GM18858 (cell line): ENCODE data around the gene DAPK1.

Experiments
- ATAC-seq: cut with Tn5 transposase; IDR thresholded peaks from one replicate; pipeline ENCODE4 v1.9.1; 2021; ENCODE audit not compliant: unreplicated experiment

DAPK1 gene

DNA sequence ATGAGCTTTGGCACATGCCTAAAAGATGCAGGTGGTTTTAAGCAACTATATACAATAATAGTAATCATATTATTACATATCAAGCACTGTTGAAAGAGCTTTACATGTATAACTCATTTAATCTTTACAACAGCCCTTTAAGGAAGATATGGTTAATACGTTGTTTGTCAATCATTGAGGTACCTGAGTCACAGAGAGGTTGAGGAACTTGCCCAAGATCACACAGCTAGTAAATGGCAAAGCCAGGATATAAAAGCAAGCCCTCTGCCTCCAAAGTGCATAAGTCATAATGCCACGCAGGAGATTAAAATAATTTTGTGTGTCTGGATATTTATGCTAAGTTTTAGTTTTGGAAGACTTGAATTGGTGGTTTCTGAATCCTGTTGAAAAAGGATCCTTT lies 90.2 kb downstream of the DAPK1 start:
- ATAC-seq: no peak

GRCh38 chr9:87588339-87588738 lies 90.7 kb downstream of the DAPK1 start:
- ATAC-seq: no peak

GRCh38 chr9:87590996-87591395 lies 93.3 kb downstream of the DAPK1 start:
- no peak for ATAC-seq

GRCh38 chr9:87592554-87593358 lies 95.1 kb downstream of the DAPK1 start:
- no peak for ATAC-seq

DNA sequence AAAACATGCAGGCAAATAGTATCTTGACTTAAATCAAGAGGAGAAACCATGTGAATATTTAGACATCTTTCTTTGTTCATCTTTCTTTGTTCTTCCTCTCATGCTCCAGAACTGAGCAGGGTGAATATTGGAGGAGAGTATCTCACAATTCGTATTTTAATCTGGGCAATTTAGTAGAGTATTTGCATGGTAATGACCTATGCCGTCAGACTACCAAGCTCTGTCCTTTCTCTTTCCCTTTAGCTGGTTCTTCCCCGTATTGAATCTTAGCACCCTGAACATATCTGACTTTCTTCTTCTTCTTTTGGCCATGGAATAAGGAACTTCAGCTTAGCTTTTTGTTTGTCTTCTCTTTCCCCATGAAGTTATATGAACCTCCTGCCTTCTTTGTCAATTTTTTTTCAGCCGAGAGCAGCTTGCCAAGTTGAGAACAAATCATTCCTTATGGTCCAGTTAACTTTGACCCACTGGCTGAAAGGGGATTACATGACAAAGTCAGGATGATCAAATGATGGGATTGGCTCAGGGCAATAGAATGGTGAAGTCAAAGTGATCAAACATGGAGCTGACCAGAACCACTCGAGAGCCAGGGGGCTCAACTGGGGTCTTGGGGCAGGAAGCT lies 95.8 kb downstream of the DAPK1 start:
- ATAC-seq: no peak

- no peak for ATAC-seq
These were observed 96.5 kb downstream of the DAPK1 start for GRCh38 chr9:87594194-87594593.

GRCh38 chr9:87594662-87595061 lies 97.0 kb downstream of the DAPK1 start:
- ATAC-seq: no peak

DNA sequence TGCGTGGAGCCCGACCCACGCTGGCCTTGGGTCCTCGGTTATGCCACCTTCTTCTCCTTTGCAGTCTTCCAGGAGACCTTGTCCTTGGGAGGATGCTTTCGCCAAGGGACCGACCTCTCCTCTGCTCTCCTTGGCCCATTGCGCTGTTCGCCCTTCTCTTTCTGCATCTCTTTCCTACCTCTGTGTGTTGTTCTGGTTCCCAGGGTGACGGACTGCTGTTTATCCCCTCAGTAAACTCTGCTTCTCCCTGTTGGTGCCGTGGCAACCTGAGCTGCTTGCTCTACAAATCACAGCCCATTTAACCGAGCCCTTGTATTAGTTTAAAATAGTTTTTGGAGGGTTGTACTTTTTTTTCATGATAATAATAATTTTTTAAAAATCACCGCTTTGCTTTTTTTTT lies 97.9 kb downstream of the DAPK1 start:
- ATAC-seq: no peak

DNA sequence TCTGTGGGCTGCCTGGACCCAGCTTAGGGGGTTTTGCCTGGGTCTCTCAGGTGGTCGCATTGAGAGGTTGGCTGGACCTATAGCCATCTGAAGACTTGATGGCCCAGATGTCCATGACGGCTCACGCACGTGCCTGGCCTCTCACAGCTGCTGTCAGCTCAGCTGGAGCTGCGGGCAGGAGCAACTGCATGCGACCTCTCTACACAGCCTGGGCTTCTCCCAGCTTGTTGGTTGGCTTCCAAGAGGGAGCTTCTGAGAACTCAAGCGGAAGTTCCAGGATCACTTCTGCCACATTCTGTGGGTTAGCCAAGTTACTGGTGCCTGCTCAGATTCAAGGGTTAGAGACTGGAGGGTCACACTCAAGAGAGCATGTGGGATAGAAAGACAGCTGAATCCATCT lies 99.2 kb downstream of the DAPK1 start:
- no peak for ATAC-seq

DNA sequence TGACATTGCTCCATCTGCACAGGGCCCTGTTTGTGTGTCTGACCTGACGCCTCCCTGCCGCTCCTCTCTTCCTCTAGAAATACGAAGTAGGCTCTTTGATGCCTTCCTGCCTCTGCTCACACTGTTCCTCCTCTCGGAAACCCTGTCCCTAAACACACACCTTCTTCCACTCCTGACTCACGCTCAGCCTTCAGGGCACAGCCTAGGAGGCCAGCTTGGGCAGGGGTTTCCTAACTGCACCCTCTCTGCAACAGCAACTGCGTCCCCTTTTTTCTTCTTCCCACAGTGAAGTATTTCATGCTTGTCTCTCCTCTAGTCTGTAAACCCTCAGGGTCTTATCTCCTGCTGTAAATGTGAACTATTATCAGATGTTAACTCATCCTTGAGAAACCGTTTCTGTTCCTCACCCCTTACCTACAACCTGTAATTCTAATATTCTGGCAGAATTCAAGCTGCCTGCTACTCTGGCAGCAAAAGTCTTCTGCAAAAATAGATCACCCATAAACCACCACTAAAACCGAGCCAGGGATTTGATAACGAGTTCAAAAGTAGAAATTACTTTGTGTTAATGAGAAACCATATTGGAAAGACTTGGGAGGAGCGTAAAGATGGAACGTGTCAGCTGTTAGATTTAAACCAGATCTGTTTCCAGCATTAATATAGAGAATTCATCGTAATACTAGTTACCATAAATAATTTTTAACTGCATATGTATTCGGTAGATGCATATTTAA lies 100.2 kb downstream of the DAPK1 start:
- no peak for ATAC-seq

- ATAC-seq: no peak
These were observed 102.4 kb downstream of the DAPK1 start for GRCh38 chr9:87599901-87600610.

GRCh38 chr9:87601176-87601575 lies 103.5 kb downstream of the DAPK1 start:
- ATAC-seq: no peak

DNA sequence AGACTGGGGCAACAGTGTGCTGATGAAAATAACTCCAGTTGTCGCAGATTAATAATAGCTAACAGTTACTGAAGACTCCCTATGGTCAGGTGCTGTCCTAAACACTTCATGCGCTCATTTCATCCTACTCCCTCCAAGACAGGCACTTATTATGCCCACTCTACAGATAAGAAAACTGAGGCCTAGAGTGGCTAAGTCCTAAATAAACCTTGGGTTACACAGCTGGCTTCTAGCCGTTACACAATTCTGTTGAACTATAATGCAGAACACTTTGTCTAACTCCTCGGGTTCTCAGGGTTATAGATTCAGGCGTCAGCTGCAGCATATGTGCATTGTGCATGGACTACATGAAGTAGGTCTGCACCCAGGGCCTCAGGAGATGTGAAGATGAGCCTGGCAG lies 103.9 kb downstream of the DAPK1 start:
- no peak for ATAC-seq

DNA sequence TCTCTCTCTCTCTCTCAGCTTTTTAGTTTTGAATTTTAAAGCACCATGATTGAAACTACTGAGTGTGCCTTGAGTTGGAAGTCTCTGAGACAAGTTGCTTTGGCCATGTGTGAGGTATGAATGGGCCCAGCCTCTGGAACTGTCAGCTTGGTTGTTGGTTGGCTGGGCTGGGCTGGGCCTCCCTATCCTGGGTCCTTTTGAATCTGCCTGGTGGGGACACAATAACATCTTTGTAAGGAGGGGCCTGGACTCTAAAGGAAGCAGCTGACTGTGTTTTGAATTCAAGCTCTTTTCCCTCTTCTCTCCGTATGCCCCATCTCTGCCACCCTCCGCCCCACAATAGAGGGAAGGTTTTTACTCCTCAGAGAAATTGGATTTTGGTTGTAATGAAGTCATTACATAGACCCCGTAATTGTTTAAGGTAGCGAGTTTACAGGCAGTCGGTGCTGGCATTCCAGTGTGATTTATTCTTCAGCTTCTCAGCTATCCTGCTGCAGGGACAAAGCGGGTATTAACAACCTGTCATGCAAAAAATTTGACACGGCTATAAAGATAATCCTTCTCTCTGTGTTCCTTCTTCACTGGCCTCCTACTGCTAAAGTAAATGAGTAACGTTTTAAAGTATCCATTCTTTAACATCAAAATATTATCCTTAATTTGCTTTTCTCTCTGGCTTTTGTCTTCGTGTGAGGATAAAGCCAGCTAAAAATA lies 105.4 kb downstream of the DAPK1 start:
- no peak for ATAC-seq

DNA sequence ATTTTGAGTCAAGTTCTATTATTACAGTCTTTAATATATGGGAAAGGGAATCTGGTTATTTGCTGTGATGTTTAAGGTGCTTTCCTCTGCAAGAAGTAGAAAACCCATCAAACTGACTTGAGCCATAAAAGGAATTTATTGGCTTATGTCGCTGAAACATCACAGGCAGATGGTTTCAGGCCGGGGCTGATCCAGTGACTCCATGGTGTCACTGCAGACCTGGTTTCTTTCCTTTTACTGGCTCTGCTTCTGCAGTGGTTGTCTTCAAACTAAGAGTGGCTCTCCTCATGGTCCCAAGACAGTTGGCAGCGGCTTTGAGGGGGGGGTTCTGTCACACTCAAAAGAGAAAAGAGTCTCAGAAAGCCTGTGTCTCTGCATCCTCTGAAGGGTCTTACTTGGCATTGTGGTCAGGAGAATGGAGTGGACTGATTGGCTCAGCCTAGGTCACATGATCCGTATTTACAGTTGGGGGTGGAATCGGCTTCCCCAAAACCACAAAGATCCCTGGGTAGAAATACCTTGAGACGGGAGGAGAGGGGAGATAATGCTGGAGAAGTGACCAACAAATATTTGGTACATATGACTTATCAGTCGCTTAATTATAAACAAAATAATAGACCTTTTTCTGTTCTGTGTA lies 106.3 kb downstream of the DAPK1 start:
- no peak for ATAC-seq

- no peak for ATAC-seq
These were observed 107.4 kb downstream of the DAPK1 start for GRCh38 chr9:87604886-87605588.

DNA sequence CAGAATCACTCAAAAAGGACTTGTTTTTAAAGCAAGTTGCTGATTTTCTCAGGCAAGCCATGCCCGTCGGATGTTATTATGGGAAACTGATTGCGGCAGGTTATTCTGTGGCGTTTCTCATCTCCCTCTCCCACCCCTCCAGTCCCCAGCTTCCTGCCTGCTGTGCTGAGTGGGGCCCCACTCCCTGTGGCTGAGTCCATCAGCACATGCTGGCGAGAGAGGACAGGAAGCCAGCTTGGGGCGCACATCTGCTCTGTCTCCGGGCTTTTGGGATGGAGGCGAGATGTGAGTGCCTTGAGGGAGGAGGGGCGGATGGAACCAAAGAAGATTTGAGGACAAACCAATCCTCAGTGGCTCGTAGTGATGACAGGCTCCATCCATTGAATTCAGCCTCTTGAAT lies 108.0 kb downstream of the DAPK1 start:
- ATAC-seq: no peak

GRCh38 chr9:87606841-87607521 lies 109.3 kb downstream of the DAPK1 start:
- ATAC-seq: no peak

DNA sequence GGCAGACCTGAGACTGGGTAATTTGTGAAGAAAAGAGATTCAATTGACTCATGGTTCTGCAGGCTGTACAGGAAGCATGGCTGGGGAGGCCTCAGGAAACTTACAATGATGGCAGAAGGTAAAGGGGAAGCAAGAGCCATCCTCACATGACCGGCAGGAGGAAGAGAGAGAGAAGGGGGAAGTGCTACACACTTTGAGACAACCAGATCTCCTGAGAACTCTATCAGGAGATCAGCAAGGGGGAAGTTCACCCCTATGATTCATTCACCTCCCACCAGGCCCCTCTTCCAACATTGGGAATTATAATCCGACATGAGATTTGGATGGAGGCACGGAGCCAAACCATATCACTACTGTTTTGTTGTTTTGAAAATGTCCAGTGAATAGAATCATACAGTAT lies 110.2 kb downstream of the DAPK1 start:
- ATAC-seq: no peak
